Measurements from ENCODE around the gene NR2C1. TPM values are rescaled to one million over a fixed set of nuclear protein-coding genes. Genes with fewer than 3 reads are reported as not detected.
A peak's percentile ranks its signal among the peaks of the same experiment; 100 is the strongest.
"Not testable (repeated sequence)": the region's sequence is repeated elsewhere in the genome, so short reads cannot be mapped to it uniquely, and the experiment has no call there.

NR2C1 gene
- total RNA-seq, 1 donor from 2014 or later: 28.5 TPM

GRCh38 chr12:95016120-95016519 is 57.3 kb downstream of the NR2C1 start:
- H3K27me3 Mint-ChIP-seq (ENCODE audit: low read depth): no peaks in the 10 kb centered on the region

GRCh38 chr12:95014554-95014953 is 58.9 kb downstream of the NR2C1 start:
- H3K27ac Mint-ChIP-seq: no peak overlapping the region
- no peaks in the 10 kb centered on the region for H3K4me1 Mint-ChIP-seq (ENCODE audit: low read depth)
- DNase-seq (ENCODE audit: low spot score): no peak
- H3K36me3 Mint-ChIP-seq (ENCODE audit: low read depth): peaks cover 3% of the 10 kb centered on the region
- no peak overlapping the region for H3K4me3 Mint-ChIP-seq (ENCODE audit: low read depth)
- H3K9me3 Mint-ChIP-seq: peaks cover 6% of the 10 kb centered on the region
- H3K27me3 Mint-ChIP-seq (ENCODE audit: low read depth): no peaks in the 10 kb centered on the region
- intact Hi-C loops (cut with micrococcal nuclease): no loop called here

More at GRCh38 chr12:95016120-95016519, 57.3 kb downstream of the NR2C1 start:
- H3K27ac Mint-ChIP-seq: no peak overlapping the region
- no peak overlapping the region for H3K4me3 Mint-ChIP-seq (ENCODE audit: low read depth)
- H3K9me3 Mint-ChIP-seq: peaks cover 6% of the 10 kb centered on the region
- no peaks in the 10 kb centered on the region for H3K4me1 Mint-ChIP-seq (ENCODE audit: low read depth)
- intact Hi-C loops (cut with micrococcal nuclease): no loop called here
- no peak for DNase-seq (ENCODE audit: low spot score)
- H3K36me3 Mint-ChIP-seq (ENCODE audit: low read depth): peaks cover 3% of the 10 kb centered on the region

- Mint-ChIP-seq H3K4me3 (ENCODE audit: low read depth) (no peak overlapping the region), H3K9me3 (peaks cover 34% of the 10 kb centered on the region), H3K36me3 (ENCODE audit: low read depth) (peaks cover 19% of the 10 kb centered on the region), H3K4me1 (ENCODE audit: low read depth) (peaks cover 8% of the 10 kb centered on the region), H3K27me3 (ENCODE audit: low read depth) (no peaks in the 10 kb centered on the region), H3K27ac (no peak overlapping the region)
- no peak for DNase-seq (ENCODE audit: low spot score)
- intact Hi-C loops (cut with micrococcal nuclease): no loop called here
Observed at GRCh38 chr12:95006206-95006605, 67.2 kb downstream of the NR2C1 start.

GRCh38 chr12:95004610-95005009 is 68.8 kb downstream of the NR2C1 start:
- Mint-ChIP-seq H3K4me1 (ENCODE audit: low read depth) (peaks cover 15% of the 10 kb centered on the region), H3K4me3 (ENCODE audit: low read depth) (peak overlapping the region; percentile 49), H3K36me3 (ENCODE audit: low read depth) (peaks cover 24% of the 10 kb centered on the region), H3K27ac (no peak overlapping the region), H3K27me3 (ENCODE audit: low read depth) (no peaks in the 10 kb centered on the region), H3K9me3 (peaks cover 34% of the 10 kb centered on the region)
- DNase-seq (ENCODE audit: low spot score): no peak
- intact Hi-C loops (cut with micrococcal nuclease): loop anchor here (5.0 kb wide), 1 partner anchor 362 kb away; no protein-coding TSS in a partner anchor

GRCh38 chr12:95003921-95004272 is 69.5 kb downstream of the NR2C1 start:
- Mint-ChIP-seq H3K4me1 (ENCODE audit: low read depth) (peaks cover 22% of the 10 kb centered on the region), H3K27ac (peak overlapping the region; percentile 84), H3K9me3 (peaks cover 29% of the 10 kb centered on the region), H3K4me3 (ENCODE audit: low read depth) (peak overlapping the region; percentile 90), H3K27me3 (ENCODE audit: low read depth) (no peaks in the 10 kb centered on the region), H3K36me3 (ENCODE audit: low read depth) (peaks cover 31% of the 10 kb centered on the region)
- intact Hi-C loops (cut with micrococcal nuclease): loop anchor here (2.0 to 5.0 kb wide), 4 partner anchors 61 to 362 kb away; partner anchors contain the start of genes FGD6, NR2C1 and VEZT
- no peak for DNase-seq (ENCODE audit: low spot score)

- DNase-seq (ENCODE audit: low spot score): peak; percentile 92
- intact Hi-C loops (cut with micrococcal nuclease): loop anchor here (2.0 to 5.0 kb wide), 4 partner anchors 61 to 361 kb away; partner anchors contain the start of genes FGD6, NR2C1 and VEZT
- Mint-ChIP-seq H3K9me3 (peaks cover 27% of the 10 kb centered on the region), H3K36me3 (ENCODE audit: low read depth) (peaks cover 37% of the 10 kb centered on the region), H3K4me3 (ENCODE audit: low read depth) (peak within 1 kb of the TSS; percentile 90), H3K4me1 (ENCODE audit: low read depth) (peaks cover 27% of the 10 kb centered on the region), H3K27me3 (ENCODE audit: low read depth) (no peaks in the 10 kb centered on the region), H3K27ac (peak within 1 kb of the TSS; percentile 84)
Observed at GRCh38 chr12:95003213-95003920, 70.1 kb downstream of the NR2C1 start, which contains the start of gene NDUFA12. Gene NDUFA12 (minus strand): TSS chr12:95003697. CDS start chr12:95003680, 17 bp downstream.

GRCh38 chr12:95002754-95003153 is 70.7 kb downstream of the NR2C1 start:
- Mint-ChIP-seq H3K27ac (peak overlapping the region; percentile 84), H3K4me1 (ENCODE audit: low read depth) (peaks cover 30% of the 10 kb centered on the region), H3K4me3 (ENCODE audit: low read depth) (peak overlapping the region; percentile 90), H3K36me3 (ENCODE audit: low read depth) (peaks cover 40% of the 10 kb centered on the region), H3K27me3 (ENCODE audit: low read depth) (no peaks in the 10 kb centered on the region), H3K9me3 (peaks cover 24% of the 10 kb centered on the region)
- no peak for DNase-seq (ENCODE audit: low spot score)
- intact Hi-C loops (cut with micrococcal nuclease): loop anchor here (2.0 to 5.0 kb wide), 4 partner anchors 60 to 360 kb away; partner anchors contain the start of genes FGD6, NR2C1 and VEZT

- Mint-ChIP-seq H3K36me3 (ENCODE audit: low read depth) (peaks cover 37% of the 10 kb centered on the region), H3K4me3 (ENCODE audit: low read depth) (no peak overlapping the region), H3K9me3 (no peaks in the 10 kb centered on the region), H3K4me1 (ENCODE audit: low read depth) (peaks cover 30% of the 10 kb centered on the region), H3K27me3 (ENCODE audit: low read depth) (no peaks in the 10 kb centered on the region), H3K27ac (no peak overlapping the region)
- intact Hi-C loops (cut with micrococcal nuclease): no loop called here
- no peak for DNase-seq (ENCODE audit: low spot score)
Observed at GRCh38 chr12:94998326-94998725, 75.1 kb downstream of the NR2C1 start.

- Mint-ChIP-seq H3K27me3 (ENCODE audit: low read depth) (no peaks in the 10 kb centered on the region), H3K27ac (no peak overlapping the region), H3K36me3 (ENCODE audit: low read depth) (peaks cover 38% of the 10 kb centered on the region), H3K4me1 (ENCODE audit: low read depth) (peaks cover 28% of the 10 kb centered on the region), H3K9me3 (no peaks in the 10 kb centered on the region), H3K4me3 (ENCODE audit: low read depth) (no peak overlapping the region)
- intact Hi-C loops (cut with micrococcal nuclease): no loop called here
- DNase-seq (ENCODE audit: low spot score): no peak
Observed at GRCh38 chr12:94997726-94998125, 75.7 kb downstream of the NR2C1 start.

- H3K27ac Mint-ChIP-seq: no peak overlapping the region
- no peaks in the 10 kb centered on the region for H3K9me3 Mint-ChIP-seq
- H3K4me1 Mint-ChIP-seq (ENCODE audit: low read depth): peaks cover 25% of the 10 kb centered on the region
- DNase-seq (ENCODE audit: low spot score): no peak
- H3K36me3 Mint-ChIP-seq (ENCODE audit: low read depth): peaks cover 39% of the 10 kb centered on the region
- H3K27me3 Mint-ChIP-seq (ENCODE audit: low read depth): no peaks in the 10 kb centered on the region
- intact Hi-C loops (cut with micrococcal nuclease): no loop called here
- no peak overlapping the region for H3K4me3 Mint-ChIP-seq (ENCODE audit: low read depth)
Observed at GRCh38 chr12:94997061-94997460, 76.4 kb downstream of the NR2C1 start.

GRCh38 chr12:94994312-94994711 is 79.1 kb downstream of the NR2C1 start:
- peaks cover 45% of the 10 kb centered on the region for H3K36me3 Mint-ChIP-seq (ENCODE audit: low read depth)

GRCh38 chr12:94993855-94994254 is 79.6 kb downstream of the NR2C1 start:
- H3K9me3 Mint-ChIP-seq; DNase-seq (ENCODE audit: low spot score); intact Hi-C loops (cut with micrococcal nuclease); H3K4me3 Mint-ChIP-seq (ENCODE audit: low read depth); H3K27me3 Mint-ChIP-seq (ENCODE audit: low read depth); H3K27ac Mint-ChIP-seq: not testable (repeated sequence)
- Mint-ChIP-seq H3K36me3 (ENCODE audit: low read depth) (peaks cover 45% of the 10 kb centered on the region), H3K4me1 (ENCODE audit: low read depth) (peaks cover 21% of the 10 kb centered on the region)

More at GRCh38 chr12:94994312-94994711, 79.1 kb downstream of the NR2C1 start:
- peaks cover 21% of the 10 kb centered on the region for H3K4me1 Mint-ChIP-seq (ENCODE audit: low read depth)
- H3K4me3 Mint-ChIP-seq (ENCODE audit: low read depth): no peak overlapping the region
- H3K9me3 Mint-ChIP-seq: no peaks in the 10 kb centered on the region
- intact Hi-C loops (cut with micrococcal nuclease): no loop called here
- H3K27me3 Mint-ChIP-seq (ENCODE audit: low read depth): no peaks in the 10 kb centered on the region
- DNase-seq (ENCODE audit: low spot score): no peak
- no peak overlapping the region for H3K27ac Mint-ChIP-seq

GRCh38 chr12:94990222-94990621 is 83.2 kb downstream of the NR2C1 start:
- Mint-ChIP-seq H3K4me3 (ENCODE audit: low read depth) (no peak overlapping the region), H3K9me3 (no peaks in the 10 kb centered on the region), H3K4me1 (ENCODE audit: low read depth) (peaks cover 28% of the 10 kb centered on the region), H3K36me3 (ENCODE audit: low read depth) (peaks cover 46% of the 10 kb centered on the region), H3K27ac (no peak overlapping the region), H3K27me3 (ENCODE audit: low read depth) (no peaks in the 10 kb centered on the region)
- DNase-seq (ENCODE audit: low spot score): no peak
- intact Hi-C loops (cut with micrococcal nuclease): no loop called here

All from activated T-helper 2 cell treated with anti-CD3 and anti-CD28 coated beads, Interferon-gamma antibody, Interleukin-2, Interleukin-4, amounts not matched to agents 10 μg/mL and 5 μg/mL and 100 μg/mL, durations not matched to agents 14 hours and 24 hours and 36 hours (primary cell).